Gastroesophageal sphincter (tissue), 4 donors: ENCODE measurements around the gene ATP6V0D1. TPM values are rescaled to one million over a fixed set of nuclear protein-coding genes. Genes with fewer than 3 reads are reported as not detected.

Experiments
- ATAC-seq: fragments of 150-250 bp; one replicate; pipeline ENCODE4 v1.9.1; 2016; ENCODE audit warnings: mild to moderate bottlenecking, moderate library complexity
- H3K27ac ChIP-seq, 4 donors: fragments of 200-600 bp; sonication (generic) in 3 of 4; 1 replicate in 3 of 4; 2 replicates in 1 of 4; pipeline ENCODE4 v1.5.1; 2016 to 2019
- H3K27me3 ChIP-seq: fragments of 200-600 bp; sonication (generic); one replicate; pipeline ENCODE4 v1.5.1; 2019
- H3K36me3 ChIP-seq, 2 donors: fragments of 200-600 bp; sonication (generic); one replicate each; pipeline ENCODE4 v1.5.1; 2019; ENCODE audit warnings: control low read depth in 1 of 2
- H3K4me1 ChIP-seq, 3 donors: fragments of 200-600 bp; sonication (generic); 1 replicate in 2 of 3; 2 replicates in 1 of 3; pipeline ENCODE4 v1.5.1; 2016 to 2019; ENCODE audit warnings: control low read depth in 2 of 3
- H3K4me3 ChIP-seq, 2 donors: fragments of 200-600 bp; sonication (generic); one replicate each; pipeline ENCODE4 v1.5.1; 2019; ENCODE audit warnings: mild to moderate bottlenecking in 1 of 2, moderate library complexity in 1 of 2
- H3K9me3 ChIP-seq, 3 donors: fragments of 200-600 bp; sonication (generic); one replicate each; pipeline ENCODE4 v1.5.1; 2017 to 2019; ENCODE audit warnings: control low read depth in 2 of 3
- CTCF ChIP-seq, 4 experiments: fragments of 200-600 bp in 2 of 4; fragments of 450-650 bp in 2 of 4; sonication (generic) in 1 of 4; IDR thresholded peaks; one replicate each; pipeline ENCODE4 v1.5.1; 2017 to 2019; ENCODE audit warnings: antibody characterized with exemption in 4 of 4, mild to moderate bottlenecking in 2 of 4, moderate library complexity in 2 of 4
- EP300 ChIP-seq: sonication (generic); formaldehyde crosslinking; IDR thresholded peaks from one replicate; pipeline ENCODE4 v1.6.1; 2017; ENCODE audit warnings: antibody characterized with exemption, mild to moderate bottlenecking
- POLR2A ChIP-seq, 2 donors: fragments of 450-650 bp; IDR thresholded peaks; one replicate each; pipeline ENCODE4 v1.6.1; 2017; ENCODE audit warnings: antibody characterized with exemption in 2 of 2, mild to moderate bottlenecking in 2 of 2, moderate library complexity in 1 of 2
- POLR2AphosphoS5 ChIP-seq: sonication (generic); formaldehyde crosslinking; IDR thresholded peaks from one replicate; pipeline ENCODE4 v1.6.1; 2017; ENCODE audit warnings: antibody characterized with exemption
- WGBS, 2 donors: methylation state at CpG; one replicate each; pipeline ENCODE4 v1.1.5; 2018; ENCODE audit warnings: low coverage in 1 of 2; 5-methylcytosine and 5-hydroxymethylcytosine counted together
- total RNA-seq, 4 donors: library from RNA; depleted of rRNA; stranded (reverse); fragments of >200 nt; gene quantifications; one replicate each; pipeline ENCODE4 v1.1.0, GENCODE V29; 2016

ATP6V0D1 gene
- 100 to 1,000 TPM in 2 of 4 donors, 10 to 100 TPM in 2; 94.2 to 145 (median 110) TPM for total RNA-seq

- WGBS, 2 donors, result no CpG with 5 or more reads among the region's 57 CpGs
- Histone ChIP-seq H3K4me1 (peaks cover 0 to 70% (median 25%) of the 10 kb centered on the region in 3 donors), H3K27ac (peak within 1 kb of the TSS; percentile 81 to 97 (median 94))
Measured at GRCh38 chr16:67480833-67481560, at the start of gene ATP6V0D1. Gene ATP6V0D1 (minus strand): TSS chr16:67481157. CDS start chr16:67481086, 71 bp downstream.

GRCh38 chr16:67530013-67530939, 49.3 kb upstream of the ATP6V0D1 start:
- ATAC-seq, result peak; percentile 91
- peak overlapping the region; percentile 76 to 95 (median 92) for H3K27ac ChIP-seq

More at GRCh38 chr16:67480833-67481560, at the start of gene ATP6V0D1:
- peak; percentile 81 for TF ChIP-seq POLR2AphosphoS5
- peak in 3 of 4 experiments; percentile 92 to 98 (median 94) for TF ChIP-seq CTCF (IDR thresholded peaks at IDR 0.05)
- no peak for TF ChIP-seq EP300
- peak; percentile 57 to 80 for TF ChIP-seq POLR2A (IDR thresholded peaks at IDR 0.05)
- Histone ChIP-seq H3K36me3 (peaks cover 0 to 17% of the 10 kb centered on the region in 2 donors), H3K27me3 (no peaks in the 10 kb centered on the region), H3K4me3 (peak within 1 kb of the TSS; percentile 82 to 95), H3K9me3 (no peaks in the 10 kb centered on the region)
- ATAC-seq, result peak; percentile 96

GRCh38 chr16:67529582-67530012, 48.6 kb upstream of the ATP6V0D1 start:
- WGBS, 2 donors, result 0% methylated on average over 2 to 4 of the region's 16 CpGs
- peak overlapping the region; percentile 75 to 95 for H3K4me3 ChIP-seq
- TF ChIP-seq CTCF (IDR thresholded peaks at IDR 0.05), result no peak
- no peak for TF ChIP-seq POLR2AphosphoS5
- TF ChIP-seq EP300, result no peak
- no peak for TF ChIP-seq POLR2A (IDR thresholded peaks at IDR 0.05)
- no peaks in the 10 kb centered on the region for H3K36me3 ChIP-seq
- peaks cover 0 to 44% (median 15%) of the 10 kb centered on the region in 3 donors for H3K4me1 ChIP-seq
- no peaks in the 10 kb centered on the region for H3K27me3 ChIP-seq
- peak; percentile 13 for ATAC-seq
- H3K27ac ChIP-seq, result peak overlapping the region; percentile 76 to 95 (median 92)
- H3K9me3 ChIP-seq, result no peaks in the 10 kb centered on the region

More at GRCh38 chr16:67530013-67530939, 49.3 kb upstream of the ATP6V0D1 start:
- Histone ChIP-seq H3K27me3 (no peaks in the 10 kb centered on the region), H3K9me3 (no peaks in the 10 kb centered on the region), H3K4me1 (peaks cover 0 to 49% (median 15%) of the 10 kb centered on the region in 3 donors), H3K36me3 (no peaks in the 10 kb centered on the region), H3K4me3 (peak overlapping the region; percentile 75 to 95)
- no peak for TF ChIP-seq CTCF (IDR thresholded peaks at IDR 0.05)
- TF ChIP-seq POLR2A (IDR thresholded peaks at IDR 0.05), result peak; percentile 79 to 81
- peak; percentile 77 for TF ChIP-seq POLR2AphosphoS5
- TF ChIP-seq EP300, result no peak
- 4 to 8% methylated on average over 5 to 8 of the region's 48 CpGs for WGBS, 2 donors

- H3K4me1 ChIP-seq, result peaks cover 0 to 44% (median 15%) of the 10 kb centered on the region in 3 donors
- H3K9me3 ChIP-seq, result no peaks in the 10 kb centered on the region
- H3K36me3 ChIP-seq, result no peaks in the 10 kb centered on the region
- peak overlapping the region; percentile 75 to 95 for H3K4me3 ChIP-seq
- ATAC-seq, result peak; percentile 42
- peak overlapping the region; percentile 76 to 95 (median 92) for H3K27ac ChIP-seq
- WGBS, 2 donors, result no CpG with 5 or more reads among the region's 65 CpGs
- TF ChIP-seq POLR2A (IDR thresholded peaks at IDR 0.05) (peak; percentile 61 to 64), CTCF (IDR thresholded peaks at IDR 0.05) (no peak)
- no peaks in the 10 kb centered on the region for H3K27me3 ChIP-seq
Measured at GRCh38 chr16:67528870-67529581, 48.1 kb upstream of the ATP6V0D1 start.
